Measurements from ENCODE around the gene TRAK1. TPM values are rescaled to one million over a fixed set of nuclear protein-coding genes. Genes with fewer than 3 reads are reported as not detected.
"Not testable (repeated sequence)": the region's sequence is repeated elsewhere in the genome, so short reads cannot be mapped to it uniquely, and the experiment has no call there.

TRAK1 gene
- total RNA-seq, 1 experiment from 2014 or later = 41.0 TPM

DNA sequence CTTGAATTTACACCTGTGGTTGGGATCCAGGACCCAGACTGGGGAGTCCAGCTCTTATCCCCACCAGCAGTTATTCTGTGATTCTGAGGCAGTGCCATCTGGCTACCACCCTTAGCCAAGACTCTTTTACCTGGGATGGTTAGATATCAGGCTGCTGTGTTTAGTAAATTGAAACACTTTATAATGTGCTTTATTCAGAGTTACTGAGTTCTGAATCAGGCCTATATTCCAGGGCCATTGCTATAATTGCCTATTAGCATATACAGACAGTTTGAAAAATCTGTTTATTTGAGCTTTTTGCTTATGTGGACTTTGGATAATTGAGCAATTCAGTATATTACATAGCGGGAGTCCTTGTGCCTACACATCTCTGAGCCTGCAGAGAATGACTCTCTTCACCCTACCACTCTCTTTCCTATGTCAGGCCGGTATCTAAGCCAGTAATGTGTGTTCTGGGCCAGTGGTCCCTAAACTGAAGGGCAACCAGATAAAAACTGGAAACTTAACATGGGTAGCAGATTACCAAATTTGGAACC lies 45.4 kb upstream of the TRAK1 start:
- ChIA-PET POLR2A (no interaction called here), CTCF (interaction anchor here (0.7 to 1.3 kb wide), 2 partner anchors 53 to 84 kb away, joined by 3 read pairs; partner anchors contain the start of gene ULK4)
- H3K27ac Mint-ChIP-seq = 0 out of 2 replicates have a peak overlapping the region, but pooled peaks have one; percentile 57
- H3K36me3 Mint-ChIP-seq = no peaks in the 10 kb centered on the region
- DNase-seq (ENCODE audit: low spot score) (no peak), ATAC-seq (no peak)
- H3K4me1 Mint-ChIP-seq = peaks cover 48% of the 10 kb centered on the region
- TF ChIP-seq, protein P1, sequence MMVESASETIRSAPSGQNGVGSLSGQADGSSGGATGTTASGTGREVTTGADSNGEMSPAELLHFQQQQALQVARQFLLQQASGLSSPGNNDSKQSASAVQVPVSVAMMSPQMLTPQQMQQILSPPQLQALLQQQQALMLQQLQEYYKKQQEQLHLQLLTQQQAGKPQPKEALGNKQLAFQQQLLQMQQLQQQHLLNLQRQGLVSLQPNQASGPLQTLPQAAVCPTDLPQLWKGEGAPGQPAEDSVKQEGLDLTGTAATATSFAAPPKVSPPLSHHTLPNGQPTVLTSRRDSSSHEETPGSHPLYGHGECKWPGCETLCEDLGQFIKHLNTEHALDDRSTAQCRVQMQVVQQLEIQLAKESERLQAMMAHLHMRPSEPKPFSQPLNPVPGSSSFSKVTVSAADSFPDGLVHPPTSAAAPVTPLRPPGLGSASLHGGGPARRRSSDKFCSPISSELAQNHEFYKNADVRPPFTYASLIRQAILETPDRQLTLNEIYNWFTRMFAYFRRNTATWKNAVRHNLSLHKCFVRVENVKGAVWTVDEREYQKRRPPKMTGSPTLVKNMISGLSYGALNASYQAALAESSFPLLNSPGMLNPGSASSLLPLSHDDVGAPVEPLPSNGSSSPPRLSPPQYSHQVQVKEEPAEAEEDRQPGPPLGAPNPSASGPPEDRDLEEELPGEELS (CRISPR knock-in tag; IDR thresholded peaks at IDR 0.05) = no peak
- TF ChIP-seq, protein P2, sequence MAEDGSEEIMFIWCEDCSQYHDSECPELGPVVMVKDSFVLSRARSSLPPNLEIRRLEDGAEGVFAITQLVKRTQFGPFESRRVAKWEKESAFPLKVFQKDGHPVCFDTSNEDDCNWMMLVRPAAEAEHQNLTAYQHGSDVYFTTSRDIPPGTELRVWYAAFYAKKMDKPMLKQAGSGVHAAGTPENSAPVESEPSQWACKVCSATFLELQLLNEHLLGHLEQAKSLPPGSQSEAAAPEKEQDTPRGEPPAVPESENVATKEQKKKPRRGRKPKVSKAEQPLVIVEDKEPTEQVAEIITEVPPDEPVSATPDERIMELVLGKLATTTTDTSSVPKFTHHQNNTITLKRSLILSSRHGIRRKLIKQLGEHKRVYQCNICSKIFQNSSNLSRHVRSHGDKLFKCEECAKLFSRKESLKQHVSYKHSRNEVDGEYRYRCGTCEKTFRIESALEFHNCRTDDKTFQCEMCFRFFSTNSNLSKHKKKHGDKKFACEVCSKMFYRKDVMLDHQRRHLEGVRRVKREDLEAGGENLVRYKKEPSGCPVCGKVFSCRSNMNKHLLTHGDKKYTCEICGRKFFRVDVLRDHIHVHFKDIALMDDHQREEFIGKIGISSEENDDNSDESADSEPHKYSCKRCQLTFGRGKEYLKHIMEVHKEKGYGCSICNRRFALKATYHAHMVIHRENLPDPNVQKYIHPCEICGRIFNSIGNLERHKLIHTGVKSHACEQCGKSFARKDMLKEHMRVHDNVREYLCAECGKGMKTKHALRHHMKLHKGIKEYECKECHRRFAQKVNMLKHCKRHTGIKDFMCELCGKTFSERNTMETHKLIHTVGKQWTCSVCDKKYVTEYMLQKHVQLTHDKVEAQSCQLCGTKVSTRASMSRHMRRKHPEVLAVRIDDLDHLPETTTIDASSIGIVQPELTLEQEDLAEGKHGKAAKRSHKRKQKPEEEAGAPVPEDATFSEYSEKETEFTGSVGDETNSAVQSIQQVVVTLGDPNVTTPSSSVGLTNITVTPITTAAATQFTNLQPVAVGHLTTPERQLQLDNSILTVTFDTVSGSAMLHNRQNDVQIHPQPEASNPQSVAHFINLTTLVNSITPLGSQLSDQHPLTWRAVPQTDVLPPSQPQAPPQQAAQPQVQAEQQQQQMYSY (CRISPR knock-in tag; IDR thresholded peaks at IDR 0.05) = no peak
- TF ChIP-seq NFATC4 (CRISPR knock-in tag; IDR thresholded peaks at IDR 0.05) = no peak
- TF ChIP-seq, protein P3, sequence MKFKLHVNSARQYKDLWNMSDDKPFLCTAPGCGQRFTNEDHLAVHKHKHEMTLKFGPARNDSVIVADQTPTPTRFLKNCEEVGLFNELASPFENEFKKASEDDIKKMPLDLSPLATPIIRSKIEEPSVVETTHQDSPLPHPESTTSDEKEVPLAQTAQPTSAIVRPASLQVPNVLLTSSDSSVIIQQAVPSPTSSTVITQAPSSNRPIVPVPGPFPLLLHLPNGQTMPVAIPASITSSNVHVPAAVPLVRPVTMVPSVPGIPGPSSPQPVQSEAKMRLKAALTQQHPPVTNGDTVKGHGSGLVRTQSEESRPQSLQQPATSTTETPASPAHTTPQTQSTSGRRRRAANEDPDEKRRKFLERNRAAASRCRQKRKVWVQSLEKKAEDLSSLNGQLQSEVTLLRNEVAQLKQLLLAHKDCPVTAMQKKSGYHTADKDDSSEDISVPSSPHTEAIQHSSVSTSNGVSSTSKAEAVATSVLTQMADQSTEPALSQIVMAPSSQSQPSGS (CRISPR knock-in tag; IDR thresholded peaks at IDR 0.05; ENCODE audit: borderline replicate concordance, low read depth) = no peak
- TF ChIP-seq, protein P4, sequence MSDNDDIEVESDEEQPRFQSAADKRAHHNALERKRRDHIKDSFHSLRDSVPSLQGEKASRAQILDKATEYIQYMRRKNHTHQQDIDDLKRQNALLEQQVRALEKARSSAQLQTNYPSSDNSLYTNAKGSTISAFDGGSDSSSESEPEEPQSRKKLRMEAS (CRISPR knock-in tag; IDR thresholded peaks at IDR 0.05) = no peak
- no peaks in the 10 kb centered on the region for H3K9me3 Mint-ChIP-seq
- H3K27me3 Mint-ChIP-seq (ENCODE audit: low read depth) = no peaks in the 10 kb centered on the region
- no peak overlapping the region for H3K4me3 Mint-ChIP-seq

DNA sequence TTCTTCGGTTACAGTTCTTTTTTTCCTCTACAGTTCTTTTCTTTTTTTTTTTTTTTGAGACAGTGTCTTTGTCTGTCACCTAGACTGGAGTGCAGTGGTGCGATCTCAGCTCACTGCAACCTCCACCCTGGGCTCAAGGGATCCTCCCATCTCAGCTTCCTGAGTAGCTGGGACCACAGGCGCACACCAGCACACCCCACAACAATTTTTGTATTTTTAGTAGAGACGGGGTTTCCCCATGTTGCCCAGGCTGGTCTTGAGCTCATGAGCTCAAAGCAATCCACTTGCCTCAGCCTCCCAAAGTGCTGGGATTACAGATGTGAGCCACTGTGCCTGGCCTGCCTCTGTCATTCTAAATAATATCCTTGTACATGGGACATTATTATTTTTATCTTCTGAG lies 42.6 kb upstream of the TRAK1 start:
- H3K9me3 Mint-ChIP-seq; H3K27me3 Mint-ChIP-seq (ENCODE audit: low read depth); DNase-seq (ENCODE audit: low spot score); H3K4me3 Mint-ChIP-seq; POLR2A ChIA-PET; ATAC-seq; H3K36me3 Mint-ChIP-seq: not testable (repeated sequence)
- peaks cover 60% of the 10 kb centered on the region for H3K4me1 Mint-ChIP-seq
- CTCF ChIA-PET = interaction anchor here (0.7 kb wide), 1 partner anchor 14 kb away, joined by 3 read pairs; no protein-coding TSS in a partner anchor
- H3K27ac Mint-ChIP-seq = 0 out of 2 replicates have a peak overlapping the region, but pooled peaks have one; percentile 47

DNA sequence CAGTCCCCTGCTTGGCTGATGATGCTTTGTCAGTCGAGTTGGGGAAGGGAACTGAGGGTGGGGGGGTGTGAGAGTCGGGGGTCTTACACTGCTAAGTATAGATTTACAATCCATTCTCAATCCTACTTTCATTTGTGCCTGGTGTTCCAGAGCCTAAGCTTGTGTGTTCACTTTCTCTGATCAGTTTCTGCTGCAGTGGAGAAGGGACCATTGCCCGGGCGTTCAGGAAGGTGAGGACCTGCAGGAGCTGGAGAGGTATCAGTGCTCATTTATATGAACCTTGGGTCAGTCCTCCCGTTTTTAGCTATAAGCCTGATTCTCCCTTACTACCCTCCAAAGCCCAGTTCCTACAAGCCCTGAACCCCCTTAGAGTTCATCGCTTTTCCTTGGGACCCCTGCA lies 41.0 kb upstream of the TRAK1 start:
- H3K4me1 Mint-ChIP-seq = peaks cover 56% of the 10 kb centered on the region
- H3K4me3 Mint-ChIP-seq = no peak overlapping the region
- H3K36me3 Mint-ChIP-seq = no peaks in the 10 kb centered on the region
- CTCF ChIA-PET = interaction anchor here (1.3 kb wide), 1 partner anchor 52 kb away, joined by 4 read pairs; no protein-coding TSS in a partner anchor
- DNase-seq (ENCODE audit: low spot score) (no peak), ATAC-seq (no peak)
- no peaks in the 10 kb centered on the region for H3K27me3 Mint-ChIP-seq (ENCODE audit: low read depth)
- POLR2A ChIA-PET = no interaction called here
- H3K9me3 Mint-ChIP-seq = no peaks in the 10 kb centered on the region
- H3K27ac Mint-ChIP-seq = no peak overlapping the region
- TF ChIP-seq E2F1 (CRISPR knock-in tag; IDR thresholded peaks at IDR 0.05) (no peak), FOXJ3 (CRISPR knock-in tag; IDR thresholded peaks at IDR 0.05; ENCODE audit: borderline replicate concordance) (no peak), EMX1 (CRISPR knock-in tag; IDR thresholded peaks at IDR 0.05) (no peak), ESRRA (CRISPR knock-in tag; IDR thresholded peaks at IDR 0.05; ENCODE audit: borderline replicate concordance) (no peak), PRRX2 (CRISPR knock-in tag; IDR thresholded peaks at IDR 0.05) (no peak), STAT6 (CRISPR knock-in tag; conservative IDR thresholded peaks at IDR 0.05; ENCODE audit: low read depth) (no peak), JUN (CRISPR knock-in tag; IDR thresholded peaks at IDR 0.05) (no peak), ZMAT4 (CRISPR knock-in tag; IDR thresholded peaks at IDR 0.05) (no peak), MXD4 (CRISPR knock-in tag; IDR thresholded peaks at IDR 0.05; ENCODE audit: borderline replicate concordance) (no peak), CREB1 (CRISPR knock-in tag; IDR thresholded peaks at IDR 0.05) (no peak)
- TF ChIP-seq, protein P2 (CRISPR knock-in tag; IDR thresholded peaks at IDR 0.05) = no peak
